Cardiac muscle cell (in vitro differentiated cells and primary cell): ENCODE data around the gene TRMT1. TPM values are rescaled to one million over a fixed set of nuclear protein-coding genes. Genes with fewer than 3 reads are reported as not detected.

Experiments
- DNase-seq, 2 donors: peaks; one replicate each; pipeline versions ENCODE4 v3.0.0 to v3.0.0-alpha.2; 2010 to 2017; ENCODE audit warnings: low read depth in 1 of 2, low spot score in 1 of 2
- H3K27ac ChIP-seq: fragments of 200-600 bp; sonication (generic); 2 replicates; pipeline ENCODE4 v1.5.1; 2016
- H3K27me3 ChIP-seq: fragments of 200-600 bp; sonication (generic); 2 replicates; pipeline ENCODE4 v1.6.0; 2016; ENCODE audit warnings: control low read depth
- H3K36me3 ChIP-seq: fragments of 200-600 bp; sonication (generic); 2 replicates; pipeline ENCODE4 v1.5.1; 2016; ENCODE audit warnings: control low read depth
- H3K4me1 ChIP-seq: fragments of 200-600 bp; sonication (generic); 2 replicates; pipeline ENCODE4 v1.8.1; 2017; ENCODE audit warnings: low read depth, mild to moderate bottlenecking, mixed run types
- H3K4me3 ChIP-seq: fragments of 200-600 bp; sonication (generic); 2 replicates; pipeline ENCODE4 v1.5.1; 2016; ENCODE audit warnings: mild to moderate bottlenecking
- H3K9me3 ChIP-seq: fragments of 200-600 bp; sonication (generic); 2 replicates; pipeline ENCODE4 v1.5.1; 2017; ENCODE audit warnings: low read depth, mild to moderate bottlenecking, control low read depth
- CTCF ChIP-seq: IDR thresholded peaks from 2 replicates; pipeline ENCODE4 v1.5.1; 2012; ENCODE audit warnings: low read depth, mild to moderate bottlenecking, low read length
- polyA plus RNA-seq: library from polyadenylated mRNA; unstranded; fragments of >200 nt; fragmentation: Nextera tagmentation; extraction: Ambion mirVana; gene quantifications from 2 replicates; pipeline ENCODE4 v1.2.1, GENCODE V29; 2016
- total RNA-seq: library from RNA; depleted of rRNA; stranded (reverse); fragments of >200 nt; gene quantifications from 2 replicates; pipeline ENCODE4 v1.2.3, GENCODE V29; 2016

Gene TRMT1
- total and polyA plus RNA-seq, 2 experiments from 2014 or later: 48.5 to 56.0 TPM

- no peak for TF ChIP-seq CTCF
- no peak overlapping the region for H3K27ac ChIP-seq
- DNase-seq: no peak
- no peaks in the 10 kb centered on the region for H3K4me1 ChIP-seq
- no peak overlapping the region for H3K4me3 ChIP-seq
- H3K27me3 ChIP-seq: no peaks in the 10 kb centered on the region
- H3K36me3 ChIP-seq: no peaks in the 10 kb centered on the region
- no peaks in the 10 kb centered on the region for H3K9me3 ChIP-seq
These were observed 12.0 kb upstream of the TRMT1 start for GRCh38 chr19:13128583-13128982.

GRCh38 chr19:13127811-13128575 is 11.5 kb upstream of the TRMT1 start:
- Histone ChIP-seq H3K36me3 (no peaks in the 10 kb centered on the region), H3K27ac (no peak overlapping the region), H3K27me3 (no peaks in the 10 kb centered on the region), H3K4me3 (no peak overlapping the region), H3K4me1 (no peaks in the 10 kb centered on the region), H3K9me3 (no peaks in the 10 kb centered on the region)
- TF ChIP-seq CTCF: no peak
- DNase-seq: no peak

GRCh38 chr19:13127051-13127450 is 10.5 kb upstream of the TRMT1 start:
- no peak overlapping the region for H3K27ac ChIP-seq
- H3K4me1 ChIP-seq: no peaks in the 10 kb centered on the region
- H3K9me3 ChIP-seq: no peaks in the 10 kb centered on the region
- no peaks in the 10 kb centered on the region for H3K27me3 ChIP-seq
- H3K36me3 ChIP-seq: no peaks in the 10 kb centered on the region
- DNase-seq: no peak
- no peak overlapping the region for H3K4me3 ChIP-seq
- no peak for TF ChIP-seq CTCF

- H3K9me3 ChIP-seq: no peaks in the 10 kb centered on the region
- H3K27ac ChIP-seq: no peak overlapping the region
- no peaks in the 10 kb centered on the region for H3K27me3 ChIP-seq
- peaks cover 4% of the 10 kb centered on the region for H3K4me1 ChIP-seq
- no peaks in the 10 kb centered on the region for H3K36me3 ChIP-seq
- H3K4me3 ChIP-seq: no peak overlapping the region
- DNase-seq: no peak
- TF ChIP-seq CTCF: no peak
These were observed 6.7 kb upstream of the TRMT1 start for GRCh38 chr19:13122980-13123957.

GRCh38 chr19:13122275-13122878 is 5.8 kb upstream of the TRMT1 start:
- H3K4me1 ChIP-seq: peaks cover 4% of the 10 kb centered on the region
- H3K9me3 ChIP-seq: no peaks in the 10 kb centered on the region
- DNase-seq: no peak
- H3K36me3 ChIP-seq: no peaks in the 10 kb centered on the region
- H3K27me3 ChIP-seq: no peaks in the 10 kb centered on the region
- H3K27ac ChIP-seq: no peak overlapping the region
- TF ChIP-seq CTCF: no peak
- H3K4me3 ChIP-seq: no peak overlapping the region
